Smooth muscle cell (in vitro differentiated cells): ENCODE data around the gene KRTAP10-11. TPM values are rescaled to one million over a fixed set of nuclear protein-coding genes. Genes with fewer than 3 reads are reported as not detected.

Experiments
- DNase-seq: peaks from one replicate; lab custom pipeline; 2025; ENCODE audit not compliant: unreplicated experiment; lab: John Stamatoyannopoulos, UW
- H2AFZ ChIP-seq: fragments of 200-600 bp; sonication (generic); 2 replicates; pipeline ENCODE4 v1.6.0; 2016; ENCODE audit warnings: antibody characterized with exemption, low read depth, mild to moderate bottlenecking
- H3F3A ChIP-seq: fragments of 200-600 bp; sonication (generic); 2 replicates; pipeline ENCODE4 v1.6.0; 2017; ENCODE audit warnings: antibody characterized with exemption, low read depth
- H3K27ac ChIP-seq: fragments of 200-600 bp; sonication (generic); 2 replicates; pipeline ENCODE4 v1.5.1; 2016; ENCODE audit warnings: low read depth, mild to moderate bottlenecking
- H3K27me3 ChIP-seq: fragments of 200-600 bp; sonication (generic); 2 replicates; pipeline ENCODE4 v1.6.1; 2016; ENCODE audit warnings: low read depth, mild to moderate bottlenecking
- H3K36me3 ChIP-seq: fragments of 200-600 bp; sonication (generic); 2 replicates; pipeline ENCODE4 v1.5.1; 2016; ENCODE audit warnings: low read depth
- H3K4me1 ChIP-seq: fragments of 200-600 bp; sonication (generic); 2 replicates; pipeline ENCODE4 v1.5.1; 2016; ENCODE audit warnings: low read depth
- H3K4me2 ChIP-seq: fragments of 200-600 bp; sonication (generic); 2 replicates; pipeline ENCODE4 v1.6.0; 2016; ENCODE audit warnings: mild to moderate bottlenecking
- H3K4me3 ChIP-seq: fragments of 200-600 bp; sonication (generic); 2 replicates; pipeline ENCODE4 v1.5.1; 2016; ENCODE audit warnings: mild to moderate bottlenecking
- H3K79me2 ChIP-seq: fragments of 200-600 bp; sonication (generic); 2 replicates; pipeline ENCODE4 v1.6.0; 2016; ENCODE audit warnings: low read depth, mild to moderate bottlenecking
- H3K9ac ChIP-seq: fragments of 200-600 bp; sonication (generic); 2 replicates; pipeline ENCODE4 v1.6.0; 2016; ENCODE audit warnings: low read depth
- H3K9me3 ChIP-seq: fragments of 200-600 bp; sonication (generic); replicated peaks from 2 replicates; pipeline ENCODE4 v1.5.1; 2016; ENCODE audit warnings: low read depth
- H4K20me1 ChIP-seq: fragments of 200-600 bp; sonication (generic); 2 replicates; pipeline ENCODE4 v1.6.0; 2016; ENCODE audit warnings: low read depth
- WGBS: methylation state at CpG from one replicate; pipeline ENCODE4 v1.1.7; 2016; ENCODE audit warnings: low lambda C conversion rate; 5-methylcytosine and 5-hydroxymethylcytosine counted together
- polyA plus RNA-seq: library from polyadenylated mRNA; unstranded; fragments of >200 nt; fragmentation: Nextera tagmentation; extraction: Ambion mirVana; gene quantifications from 2 replicates; pipeline ENCODE4 v1.2.1, GENCODE V29; 2016
- total RNA-seq: library from RNA; depleted of rRNA; stranded (reverse); fragments of >200 nt; gene quantifications from 2 replicates; pipeline ENCODE4 v1.2.3, GENCODE V29; 2014
- TF ChIP-seq, protein P1 (sequence below): fragments of 200-600 bp; sonication (generic); IDR thresholded peaks from 2 replicates; pipeline ENCODE4 v1.5.1; 2017; ENCODE audit warnings: borderline replicate concordance, mild to moderate bottlenecking, antibody characterized with exemption; ENCODE audit not compliant: insufficient read depth, poor library complexity, severe bottlenecking

KRTAP10-11 gene
- total and polyA plus RNA-seq, 2 experiments from 2014 or later: not detected

DNA sequence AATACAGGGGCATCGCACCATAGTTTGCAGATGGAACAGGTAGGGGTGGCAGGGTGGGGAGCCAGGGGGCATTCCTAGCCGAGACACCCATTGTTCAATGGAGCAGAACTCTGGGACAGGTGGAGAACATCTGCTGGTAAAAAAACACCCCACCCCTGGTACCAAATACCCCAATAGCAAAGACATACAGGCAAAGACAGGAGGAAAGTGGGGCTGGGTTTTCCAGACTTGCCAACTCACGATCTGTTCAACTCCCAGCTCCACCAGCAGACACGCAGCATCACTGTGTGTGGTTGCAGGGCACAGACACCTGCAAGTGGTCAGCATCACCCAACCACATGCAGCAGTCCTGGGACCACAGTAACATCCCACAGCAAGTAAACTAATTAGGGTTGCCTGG, 34.7 kb upstream of the KRTAP10-11 start:
- TF ChIP-seq, protein P1, sequence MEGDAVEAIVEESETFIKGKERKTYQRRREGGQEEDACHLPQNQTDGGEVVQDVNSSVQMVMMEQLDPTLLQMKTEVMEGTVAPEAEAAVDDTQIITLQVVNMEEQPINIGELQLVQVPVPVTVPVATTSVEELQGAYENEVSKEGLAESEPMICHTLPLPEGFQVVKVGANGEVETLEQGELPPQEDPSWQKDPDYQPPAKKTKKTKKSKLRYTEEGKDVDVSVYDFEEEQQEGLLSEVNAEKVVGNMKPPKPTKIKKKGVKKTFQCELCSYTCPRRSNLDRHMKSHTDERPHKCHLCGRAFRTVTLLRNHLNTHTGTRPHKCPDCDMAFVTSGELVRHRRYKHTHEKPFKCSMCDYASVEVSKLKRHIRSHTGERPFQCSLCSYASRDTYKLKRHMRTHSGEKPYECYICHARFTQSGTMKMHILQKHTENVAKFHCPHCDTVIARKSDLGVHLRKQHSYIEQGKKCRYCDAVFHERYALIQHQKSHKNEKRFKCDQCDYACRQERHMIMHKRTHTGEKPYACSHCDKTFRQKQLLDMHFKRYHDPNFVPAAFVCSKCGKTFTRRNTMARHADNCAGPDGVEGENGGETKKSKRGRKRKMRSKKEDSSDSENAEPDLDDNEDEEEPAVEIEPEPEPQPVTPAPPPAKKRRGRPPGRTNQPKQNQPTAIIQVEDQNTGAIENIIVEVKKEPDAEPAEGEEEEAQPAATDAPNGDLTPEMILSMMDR: no peak

DNA sequence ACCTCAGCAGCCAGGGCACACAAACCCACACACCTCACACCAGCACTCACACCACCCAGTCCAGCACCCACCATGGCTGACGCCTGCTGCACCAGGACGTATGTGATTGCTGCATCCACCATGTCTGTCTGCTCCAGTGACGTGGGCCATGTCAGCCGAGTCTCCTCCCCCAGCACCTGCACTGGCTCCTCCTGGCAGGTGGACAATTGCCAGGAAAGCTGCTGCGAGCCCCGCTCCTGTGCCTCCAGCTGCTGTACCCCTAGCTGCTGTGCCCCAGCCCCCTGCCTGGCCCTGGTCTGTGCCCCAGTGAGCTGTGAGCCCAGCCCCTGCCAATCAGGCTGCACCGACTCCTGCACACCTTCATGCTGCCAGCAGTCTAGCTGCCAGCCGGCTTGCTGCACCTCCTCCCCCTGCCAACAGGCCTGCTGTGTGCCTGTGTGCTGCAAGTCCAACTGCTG, 34.2 kb upstream of the KRTAP10-11 start, which contains the start of gene KRTAP10-8:
KRTAP10-8 (plus strand) TSS at position 51 of the 458 bp plus-strand sequence; CDS start at position 73, 22 bp downstream.
- H3K27me3 ChIP-seq: no peaks in the 10 kb centered on the region
- no peak for DNase-seq
- H2AFZ ChIP-seq: no peak within 1 kb of the TSS
- H3K9me3 ChIP-seq: peaks cover 9% of the 10 kb centered on the region
- H3F3A ChIP-seq: no peaks in the 10 kb centered on the region
- no peaks in the 10 kb centered on the region for H4K20me1 ChIP-seq
- H3K27ac ChIP-seq: no peak within 1 kb of the TSS
- no peak within 1 kb of the TSS for H3K4me2 ChIP-seq
- TF ChIP-seq, protein P1: no peak
- no peaks in the 10 kb centered on the region for H3K79me2 ChIP-seq
- H3K9ac ChIP-seq: no peak within 1 kb of the TSS
- H3K36me3 ChIP-seq: no peaks in the 10 kb centered on the region
- H3K4me3 ChIP-seq: no peak within 1 kb of the TSS
- H3K4me1 ChIP-seq: no peaks in the 10 kb centered on the region
- 93% methylated on average over 8 of the region's 8 CpGs for WGBS

More for the DNA sequence above, 34.7 kb upstream of the KRTAP10-11 start:
- H3K4me1 ChIP-seq: no peaks in the 10 kb centered on the region
- no peaks in the 10 kb centered on the region for H3K79me2 ChIP-seq
- H2AFZ ChIP-seq: no peak overlapping the region
- H3K9ac ChIP-seq: no peak overlapping the region
- H3K9me3 ChIP-seq: peaks cover 9% of the 10 kb centered on the region
- H3F3A ChIP-seq: no peaks in the 10 kb centered on the region
- no peak overlapping the region for H3K27ac ChIP-seq
- no peaks in the 10 kb centered on the region for H4K20me1 ChIP-seq
- no peak overlapping the region for H3K4me3 ChIP-seq
- no peak for DNase-seq
- 92% methylated on average over 4 of the region's 4 CpGs for WGBS
- no peaks in the 10 kb centered on the region for H3K36me3 ChIP-seq
- no peaks in the 10 kb centered on the region for H3K27me3 ChIP-seq
- H3K4me2 ChIP-seq: no peak overlapping the region

- H3K36me3 ChIP-seq: no peaks in the 10 kb centered on the region
- no peak overlapping the region for H2AFZ ChIP-seq
- no peak overlapping the region for H3K4me2 ChIP-seq
- H3K9me3 ChIP-seq: peaks cover 9% of the 10 kb centered on the region
- WGBS: 91% methylated on average over 13 of the region's 13 CpGs
- H3K9ac ChIP-seq: no peak overlapping the region
- no peak overlapping the region for H3K27ac ChIP-seq
- H3K27me3 ChIP-seq: no peaks in the 10 kb centered on the region
- TF ChIP-seq, protein P1: no peak
- no peak for DNase-seq
- no peaks in the 10 kb centered on the region for H4K20me1 ChIP-seq
- H3K79me2 ChIP-seq: no peaks in the 10 kb centered on the region
- H3F3A ChIP-seq: no peaks in the 10 kb centered on the region
- H3K4me3 ChIP-seq: no peak overlapping the region
- no peaks in the 10 kb centered on the region for H3K4me1 ChIP-seq
These were observed 33.5 kb upstream of the KRTAP10-11 start for GRCh38 chr21:44612669-44613229.
